AG20443 (cell line): ENCODE data around the gene IL5RA.

Experiments
- DNase-seq: peaks from one replicate; pipeline ENCODE4 v3.0.0; 2012; ENCODE audit warnings: low spot score, mixed read lengths

Gene IL5RA

GRCh38 chr3:3107181-3107580, 3.0 kb downstream of the IL5RA start:
- DNase-seq: no peak

- no peak for DNase-seq
These were observed 4.4 kb downstream of the IL5RA start for GRCh38 chr3:3105815-3106214.

GRCh38 chr3:3105246-3105645, 4.9 kb downstream of the IL5RA start:
- no peak for DNase-seq

- DNase-seq: no peak
These were observed 7.4 kb downstream of the IL5RA start for GRCh38 chr3:3102751-3103150.

- DNase-seq: no peak
These were observed 8.3 kb downstream of the IL5RA start for GRCh38 chr3:3101660-3102458.

- no peak for DNase-seq
These were observed 12.2 kb downstream of the IL5RA start for GRCh38 chr3:3097958-3098357.

- DNase-seq: no peak
These were observed 21.2 kb downstream of the IL5RA start for GRCh38 chr3:3089017-3089416.

GRCh38 chr3:3087716-3088465, 22.3 kb downstream of the IL5RA start:
- no peak for DNase-seq

GRCh38 chr3:3087279-3087678, 22.9 kb downstream of the IL5RA start:
- DNase-seq: no peak

GRCh38 chr3:3086239-3086638, 23.9 kb downstream of the IL5RA start:
- no peak for DNase-seq

- DNase-seq: no peak
These were observed 24.4 kb downstream of the IL5RA start for GRCh38 chr3:3085782-3086181.

- no peak for DNase-seq
These were observed 25.3 kb downstream of the IL5RA start for GRCh38 chr3:3084890-3085289.

- no peak for DNase-seq
These were observed 27.8 kb downstream of the IL5RA start for GRCh38 chr3:3082234-3082924.

GRCh38 chr3:3081381-3082233, 28.6 kb downstream of the IL5RA start:
- DNase-seq: no peak

GRCh38 chr3:3080309-3080708, 29.9 kb downstream of the IL5RA start:
- no peak for DNase-seq

- no peak for DNase-seq
These were observed 35.5 kb downstream of the IL5RA start for GRCh38 chr3:3074551-3075257.

GRCh38 chr3:3071136-3071535, 39.0 kb downstream of the IL5RA start:
- DNase-seq: no peak

GRCh38 chr3:3069723-3070122, 40.5 kb downstream of the IL5RA start:
- no peak for DNase-seq

GRCh38 chr3:3068358-3068881, 41.8 kb downstream of the IL5RA start:
- DNase-seq: no peak

GRCh38 chr3:3066910-3067309, 43.3 kb downstream of the IL5RA start:
- DNase-seq: no peak

GRCh38 chr3:3066378-3066777, 43.8 kb downstream of the IL5RA start:
- DNase-seq: no peak
